Ishikawa (cell line): Measurements from ENCODE around the gene MTHFD1L.

Source experiments
- CEBPB ChIP-seq: IDR thresholded peaks from 2 replicates; pipeline ENCODE4 v1.6.1; 2012
- CREB1 ChIP-seq: IDR thresholded peaks from 2 replicates; pipeline ENCODE4 v1.6.1; 2012; ENCODE audit warnings: low read depth
- EGR1 ChIP-seq: IDR thresholded peaks from 2 replicates; pipeline ENCODE4 v1.6.1; 2012
- EP300 ChIP-seq: IDR thresholded peaks from 2 replicates; pipeline ENCODE4 v1.6.1; 2012; ENCODE audit warnings: borderline replicate concordance
- FOXM1 ChIP-seq: IDR thresholded peaks from 2 replicates; pipeline ENCODE4 v1.6.1; 2012; ENCODE audit warnings: low read depth, borderline replicate concordance
- MAX ChIP-seq: IDR thresholded peaks from 2 replicates; pipeline ENCODE4 v1.6.1; 2012
- NFIC ChIP-seq: IDR thresholded peaks from 2 replicates; pipeline ENCODE4 v1.6.1; 2012
- RAD21 ChIP-seq: IDR thresholded peaks from 2 replicates; pipeline ENCODE4 v1.6.1; 2012; ENCODE audit warnings: low read depth
- REST ChIP-seq: IDR thresholded peaks from 2 replicates; pipeline ENCODE4 v1.6.1; 2012; ENCODE audit warnings: low read depth, mild to moderate bottlenecking
- TAF1 ChIP-seq: IDR thresholded peaks from 2 replicates; pipeline ENCODE4 v1.6.1; 2012; ENCODE audit warnings: low read depth, mild to moderate bottlenecking
- TCF12 ChIP-seq: IDR thresholded peaks from 2 replicates; pipeline ENCODE4 v1.6.1; 2012; ENCODE audit warnings: low read depth
- TEAD4 ChIP-seq: IDR thresholded peaks from 2 replicates; pipeline ENCODE4 v1.6.1; 2012
- USF1 ChIP-seq: IDR thresholded peaks from 2 replicates; pipeline ENCODE4 v1.6.1; 2012
- YY1 ChIP-seq: IDR thresholded peaks from 2 replicates; pipeline ENCODE4 v1.6.1; 2012; ENCODE audit warnings: low read depth
- ZBTB7A ChIP-seq: IDR thresholded peaks from 2 replicates; pipeline ENCODE4 v1.6.1; 2012; ENCODE audit warnings: low read depth

MTHFD1L gene

DNA sequence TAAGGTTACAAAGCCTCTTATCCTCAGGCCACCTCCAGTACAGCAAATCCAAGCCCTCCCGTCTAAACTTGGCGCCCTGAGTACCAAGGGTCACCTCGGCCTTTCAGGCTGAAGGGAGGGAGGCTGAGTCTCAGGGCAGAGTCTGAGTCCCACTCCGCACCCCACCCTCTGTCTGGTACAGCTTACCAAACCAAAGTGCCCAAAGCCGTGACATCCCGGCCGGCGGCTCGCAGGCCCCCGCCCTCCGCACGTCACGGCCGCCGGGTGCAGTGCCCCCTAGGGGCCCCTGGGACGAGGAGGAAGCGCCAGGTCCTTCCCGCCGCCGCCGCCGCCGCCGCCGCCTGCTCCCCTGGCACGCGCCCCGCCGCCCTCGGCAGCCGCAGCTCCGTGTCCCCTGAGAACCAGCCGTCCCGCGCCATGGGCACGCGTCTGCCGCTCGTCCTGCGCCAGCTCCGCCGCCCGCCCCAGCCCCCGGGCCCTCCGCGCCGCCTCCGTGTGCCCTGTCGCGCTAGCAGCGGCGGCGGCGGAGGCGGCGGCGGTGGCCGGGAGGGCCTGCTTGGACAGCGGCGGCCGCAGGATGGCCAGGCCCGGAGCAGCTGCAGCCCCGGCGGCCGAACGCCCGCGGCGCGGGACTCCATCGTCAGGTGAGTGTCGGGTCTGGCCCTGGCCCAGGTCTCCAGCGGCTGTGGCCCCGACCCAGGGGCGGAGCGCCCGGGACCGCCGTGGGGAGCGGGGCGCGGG lies at the start of gene MTHFD1L:
MTHFD1L (plus strand) TSS at position 297 of the 741 bp plus-strand sequence; CDS start at position 418, 121 bp downstream.
- TF ChIP-seq NFIC: peak; percentile 17; the same call in 1 of the 2 replicates
- peak; percentile 46; the same call in 1 of the 2 replicates for TF ChIP-seq MAX
- TF ChIP-seq TEAD4: no peak
- TF ChIP-seq CREB1: 0 out of 2 replicates have a peak, but pooled peaks have one; percentile 36
- no peak for TF ChIP-seq FOXM1
- TF ChIP-seq EP300: no peak
- TF ChIP-seq REST: no peak
- TF ChIP-seq EGR1: no peak
- peak; percentile 8; the same call in 1 of the 2 replicates for TF ChIP-seq CEBPB
- TF ChIP-seq ZBTB7A: no peak
- TF ChIP-seq TAF1: peak; percentile 67; the same call in 1 of the 2 replicates
- no peak for TF ChIP-seq TCF12
- TF ChIP-seq RAD21: peak; percentile 30; the same call in 1 of the 2 replicates
- TF ChIP-seq USF1: no peak
- TF ChIP-seq YY1: no peak; the same call in 1 of the 2 replicates

- TF ChIP-seq MAX: no peak
- TF ChIP-seq CREB1: no peak
- TF ChIP-seq NFIC: no peak
- no peak for TF ChIP-seq ZBTB7A
- no peak for TF ChIP-seq TEAD4
- TF ChIP-seq REST: no peak
- no peak for TF ChIP-seq EGR1
Measured at GRCh38 chr6:150822932-150823331, 42.6 kb upstream of the MTHFD1L start.

DNA sequence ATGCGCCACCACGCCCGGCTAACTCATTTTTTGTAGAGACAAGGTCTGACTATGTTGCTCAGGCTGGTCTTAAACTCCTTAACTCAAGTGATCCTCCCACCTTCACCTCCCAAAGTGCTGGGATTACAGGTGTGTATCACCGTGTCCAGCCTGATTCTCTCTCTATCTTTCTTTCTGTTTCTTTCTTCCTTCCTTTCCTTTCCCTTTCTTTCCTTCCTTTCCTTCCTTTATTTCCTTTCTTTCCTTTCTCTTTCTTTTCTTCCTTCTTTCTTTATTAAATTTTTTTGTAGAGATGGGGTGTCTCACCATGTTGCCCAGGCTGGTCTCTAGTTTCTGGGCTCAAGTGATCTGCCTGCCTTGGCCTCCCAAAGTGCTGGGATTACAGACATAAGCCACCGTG lies 38.7 kb upstream of the MTHFD1L start:
- TF ChIP-seq ZBTB7A (no peak), EP300 (no peak), USF1 (no peak), EGR1 (no peak), NFIC (no peak), TEAD4 (no peak), REST (no peak), YY1 (no peak), CEBPB (no peak), TAF1 (no peak), RAD21 (no peak), TCF12 (no peak), MAX (no peak), CREB1 (no peak), FOXM1 (no peak)
